Keratinocyte (primary cell): ENCODE data around the gene PRKAA1. TPM values are rescaled to one million over a fixed set of nuclear protein-coding genes. Genes with fewer than 3 reads are reported as not detected.

Source experiments
- DNase-seq: peaks from one replicate; pipeline ENCODE4 v3.0.0-alpha.2; 2011; ENCODE audit warnings: low read depth, missing footprints, low spot score
- FAIRE-seq: peaks from 2 replicates; lab custom pipeline; 2011; peaks lifted over from hg19 to GRCh38; lab: Jason Lieb, UNC
- H2AFZ ChIP-seq: 2 replicates; pipeline ENCODE4 v1.6.0; 2012; ENCODE audit warnings: low read length, control low read depth, inconsistent platforms; ENCODE audit not compliant: control insufficient read depth
- H3K27ac ChIP-seq: 2 replicates; pipeline ENCODE4 v1.5.1; 2011; ENCODE audit warnings: low read length; ENCODE audit not compliant: control insufficient read depth, insufficient read depth
- H3K27me3 ChIP-seq: 3 replicates; pipeline ENCODE4 v1.6.0; 2011; ENCODE audit warnings: low read length; ENCODE audit not compliant: control insufficient read depth, insufficient read depth; ENCODE audit errors: extremely low read depth
- H3K36me3 ChIP-seq, 2 experiments: 2 replicates in 1 of 2; 3 replicates in 1 of 2; pipeline ENCODE4 v1.5.1; 2011; ENCODE audit warnings: low read length in 2 of 2, mild to moderate bottlenecking in 1 of 2; ENCODE audit not compliant: control insufficient read depth in 2 of 2, insufficient read depth in 2 of 2; ENCODE audit errors: extremely low read depth in 1 of 2
- H3K4me1 ChIP-seq: 3 replicates; pipeline ENCODE4 v1.5.1; 2011; ENCODE audit warnings: low read length; ENCODE audit not compliant: control insufficient read depth, insufficient read depth; ENCODE audit errors: extremely low read depth
- H3K4me2 ChIP-seq: 3 replicates; pipeline ENCODE4 v1.6.0; 2011; ENCODE audit warnings: low read depth, low read length; ENCODE audit not compliant: control insufficient read depth, insufficient read depth; ENCODE audit errors: extremely low read depth
- H3K4me3 ChIP-seq, 3 experiments: fragments of 200-600 bp in 1 of 3; sonication (generic) in 1 of 3; 2 replicates in 2 of 3; 3 replicates in 1 of 3; pipeline ENCODE4 v1.5.1; 2011 to 2016; ENCODE audit warnings: low read length in 3 of 3, mild to moderate bottlenecking in 3 of 3, control low read depth in 2 of 3, inconsistent platforms in 1 of 3, low read depth in 1 of 3, mixed read lengths in 1 of 3, mixed run types in 1 of 3, moderate library complexity in 1 of 3; ENCODE audit not compliant: control insufficient read depth in 2 of 3, insufficient read depth in 2 of 3; ENCODE audit errors: extremely low read depth in 1 of 3
- H3K79me2 ChIP-seq: 2 replicates; pipeline ENCODE4 v1.6.0; 2012; ENCODE audit warnings: low read length; ENCODE audit not compliant: control insufficient read depth, insufficient read depth
- H3K9ac ChIP-seq: 3 replicates; pipeline ENCODE4 v1.6.0; 2011; ENCODE audit warnings: low read length; ENCODE audit not compliant: control insufficient read depth, insufficient read depth; ENCODE audit errors: extremely low read depth
- H3K9me1 ChIP-seq: 3 replicates; pipeline ENCODE4 v1.6.0; 2011; ENCODE audit warnings: low read length; ENCODE audit not compliant: control insufficient read depth, insufficient read depth; ENCODE audit errors: extremely low read depth
- H3K9me3 ChIP-seq: 2 replicates; pipeline ENCODE4 v1.5.1; 2012; ENCODE audit warnings: low read depth, low read length; ENCODE audit not compliant: control insufficient read depth
- H4K20me1 ChIP-seq: 3 replicates; pipeline ENCODE4 v1.6.0; 2011; ENCODE audit warnings: low read length; ENCODE audit not compliant: control insufficient read depth, insufficient read depth; ENCODE audit errors: extremely low read depth
- EZH2 ChIP-seq: IDR thresholded peaks from one replicate; pipeline ENCODE4 v1.6.1; 2012; ENCODE audit warnings: inconsistent platforms, mild to moderate bottlenecking, low read length, moderate library complexity
- dilution Hi-C: fragments of 300-500 bp; cut with MboI; formaldehyde crosslinking; loops from one replicate; pipeline ENCODE4 v1.7.0; 2020; ENCODE audit warnings: low sequenced_read_pairs; ENCODE audit not compliant: extremely low pct_ligation_motif_present
- polyA plus RNA-seq, 5 experiments: library from polyadenylated mRNA; depleted of rRNA in 3 of 5; stranded (reverse) in 3 of 5; stranded (forward) in 1 of 5; unstranded in 1 of 5; fragments of >200 nt; gene quantifications; 1 replicate in 1 of 5; 2 replicates in 3 of 5; 3 replicates in 1 of 5; pipeline versions ENCODE4 v1.2.1 to v1.2.3, GENCODE V29; 2011 to 2012; ENCODE audit warnings: missing spikeins in 2 of 5, low read depth in 1 of 5, low replicate concordance in 1 of 5
- TF ChIP-seq, protein P1 (sequence below), 3 experiments: IDR thresholded peaks in 1 of 3; conservative IDR thresholded peaks in 1 of 3; optimal IDR thresholded peaks in 1 of 3; 2 replicates in 2 of 3; 3 replicates in 1 of 3; pipeline versions ENCODE3 to v1.5.1; 2011; ENCODE audit warnings: low read length in 3 of 3, mild to moderate bottlenecking in 3 of 3, moderate library complexity in 2 of 3, control low read depth in 1 of 3, inconsistent platforms in 1 of 3; ENCODE audit not compliant: insufficient read depth in 2 of 3; ENCODE audit errors: extremely low read depth in 1 of 3

The PRKAA1 gene
- polyA plus RNA-seq, 1 donor (not counting 4 experiments of a cell fraction or from before 2014, with no cell fraction given): 59.3 TPM

DNA sequence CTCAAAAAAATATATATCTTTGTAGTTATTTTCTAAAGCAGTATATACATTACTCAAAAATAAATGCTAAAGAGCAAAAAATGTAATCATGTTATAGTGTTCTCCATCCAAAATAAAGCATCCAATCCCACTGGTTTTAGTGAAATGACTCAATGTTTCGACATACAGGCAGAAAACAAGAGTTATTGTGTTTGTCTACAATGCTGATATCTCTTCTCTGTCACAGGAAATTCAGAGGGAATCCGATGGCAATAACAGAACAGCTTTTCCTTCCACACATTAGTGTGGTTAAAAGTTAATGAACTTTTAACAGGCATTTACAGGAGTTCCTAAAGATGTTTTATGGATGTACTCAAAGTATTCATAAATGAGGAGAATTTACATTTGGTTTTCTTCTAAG lies 54.4 kb downstream of the PRKAA1 start:
- DNase-seq (no peak), FAIRE-seq (no peak)
- Histone ChIP-seq H3K9ac (no peak overlapping the region), H3K27me3 (no peaks in the 10 kb centered on the region), H3K9me3 (no peaks in the 10 kb centered on the region), H3K4me2 (no peak overlapping the region), H3K4me1 (no peaks in the 10 kb centered on the region), H4K20me1 (no peaks in the 10 kb centered on the region), H3K27ac (no peak overlapping the region), H3K9me1 (no peaks in the 10 kb centered on the region), H3K79me2 (peaks cover 1% of the 10 kb centered on the region), H3K4me3 (no peak overlapping the region), H3K36me3 (peaks cover 3 to 8% of the 10 kb centered on the region in 2 experiments), H2AFZ (no peak overlapping the region)
- dilution Hi-C loops: no loop called here
- TF ChIP-seq, protein P1, sequence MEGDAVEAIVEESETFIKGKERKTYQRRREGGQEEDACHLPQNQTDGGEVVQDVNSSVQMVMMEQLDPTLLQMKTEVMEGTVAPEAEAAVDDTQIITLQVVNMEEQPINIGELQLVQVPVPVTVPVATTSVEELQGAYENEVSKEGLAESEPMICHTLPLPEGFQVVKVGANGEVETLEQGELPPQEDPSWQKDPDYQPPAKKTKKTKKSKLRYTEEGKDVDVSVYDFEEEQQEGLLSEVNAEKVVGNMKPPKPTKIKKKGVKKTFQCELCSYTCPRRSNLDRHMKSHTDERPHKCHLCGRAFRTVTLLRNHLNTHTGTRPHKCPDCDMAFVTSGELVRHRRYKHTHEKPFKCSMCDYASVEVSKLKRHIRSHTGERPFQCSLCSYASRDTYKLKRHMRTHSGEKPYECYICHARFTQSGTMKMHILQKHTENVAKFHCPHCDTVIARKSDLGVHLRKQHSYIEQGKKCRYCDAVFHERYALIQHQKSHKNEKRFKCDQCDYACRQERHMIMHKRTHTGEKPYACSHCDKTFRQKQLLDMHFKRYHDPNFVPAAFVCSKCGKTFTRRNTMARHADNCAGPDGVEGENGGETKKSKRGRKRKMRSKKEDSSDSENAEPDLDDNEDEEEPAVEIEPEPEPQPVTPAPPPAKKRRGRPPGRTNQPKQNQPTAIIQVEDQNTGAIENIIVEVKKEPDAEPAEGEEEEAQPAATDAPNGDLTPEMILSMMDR (optimal IDR thresholded peaks at IDR 0.05 in 1 of 3, IDR thresholded peaks at IDR 0.05 in 1 of 3, conservative IDR thresholded peaks at IDR 0.05 in 1 of 3; ENCODE audit: extremely low read depth in 1 of 3, insufficient read depth in 2 of 3, low read length in 3 of 3): no peak
- no peak for TF ChIP-seq EZH2

DNA sequence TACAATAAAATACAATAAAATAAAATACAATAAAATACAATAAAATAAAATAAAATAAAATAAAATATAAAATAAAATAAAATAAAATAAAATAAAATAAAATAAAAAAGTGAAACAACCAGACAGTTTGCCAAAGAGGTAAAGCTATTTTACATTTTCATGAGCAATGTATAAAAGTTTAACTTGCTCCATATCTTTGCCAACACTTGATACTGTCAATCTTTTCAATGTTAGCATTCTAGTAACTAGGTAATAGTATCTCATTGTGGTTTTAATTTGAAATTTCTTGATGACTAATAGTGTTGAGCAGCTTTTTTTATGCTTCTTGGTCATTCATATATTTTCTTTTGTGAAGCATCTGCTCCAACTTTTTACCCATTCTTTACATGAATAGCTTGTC lies 59.7 kb downstream of the PRKAA1 start:
- no peak overlapping the region for H3K27ac ChIP-seq
- H3K36me3 ChIP-seq: peaks cover 1 to 8% of the 10 kb centered on the region in 2 experiments
- peaks cover 1% of the 10 kb centered on the region for H3K79me2 ChIP-seq
- H3K9me1 ChIP-seq: no peaks in the 10 kb centered on the region
- no peaks in the 10 kb centered on the region for H4K20me1 ChIP-seq
- TF ChIP-seq, protein P1 (optimal IDR thresholded peaks at IDR 0.05 in 1 of 3, IDR thresholded peaks at IDR 0.05 in 1 of 3, conservative IDR thresholded peaks at IDR 0.05 in 1 of 3; ENCODE audit: extremely low read depth in 1 of 3, insufficient read depth in 2 of 3, low read length in 3 of 3): no peak
- TF ChIP-seq EZH2: no peak
- H3K4me1 ChIP-seq: peaks cover 14% of the 10 kb centered on the region
- dilution Hi-C loops: no loop called here
- no peaks in the 10 kb centered on the region for H3K9me3 ChIP-seq
- FAIRE-seq (no peak), DNase-seq (no peak)
- no peak overlapping the region for H3K9ac ChIP-seq
- no peaks in the 10 kb centered on the region for H3K27me3 ChIP-seq
- no peak overlapping the region for H2AFZ ChIP-seq
- no peak overlapping the region for H3K4me2 ChIP-seq
- H3K4me3 ChIP-seq: no peak overlapping the region
